Neuronal stem cell (in vitro differentiated cells): ENCODE data around the gene CALML5.

Source experiments
- DNase-seq: peaks from one replicate; pipeline ENCODE4 v3.0.0-alpha.2; 2013; ENCODE audit warnings: low spot score
- H2AFZ ChIP-seq: one replicate; pipeline ENCODE4 v1.6.1; 2013; ENCODE audit warnings: mild to moderate bottlenecking, low read length, inconsistent platforms
- H2AK5ac ChIP-seq: 2 replicates; pipeline ENCODE4 v1.6.1; 2013; ENCODE audit warnings: low read depth, mild to moderate bottlenecking, inconsistent platforms, low read length, moderate library complexity, mixed read lengths
- H2BK120ac ChIP-seq: 2 replicates; pipeline ENCODE4 v1.6.1; 2013; ENCODE audit warnings: low read depth, mild to moderate bottlenecking, inconsistent platforms, low read length, moderate library complexity, mixed read lengths
- H2BK12ac ChIP-seq: one replicate; pipeline ENCODE4 v1.6.1; 2013; ENCODE audit warnings: low read length, inconsistent platforms
- H2BK15ac ChIP-seq: 2 replicates; pipeline ENCODE4 v1.6.1; 2013; ENCODE audit warnings: mild to moderate bottlenecking, low read length, inconsistent platforms, mixed read lengths
- H2BK5ac ChIP-seq: one replicate; pipeline ENCODE4 v1.6.1; 2013; ENCODE audit warnings: inconsistent platforms, mild to moderate bottlenecking, low read length, moderate library complexity
- H3K14ac ChIP-seq: one replicate; pipeline ENCODE4 v1.6.1; 2013; ENCODE audit warnings: low read length, inconsistent platforms
- H3K18ac ChIP-seq: 2 replicates; pipeline ENCODE4 v1.6.1; 2013; ENCODE audit warnings: low read length, inconsistent platforms
- H3K23ac ChIP-seq: 2 replicates; pipeline ENCODE4 v1.6.1; 2013; ENCODE audit warnings: low read depth, mild to moderate bottlenecking, mixed read lengths, low read length, inconsistent platforms; ENCODE audit not compliant: poor library complexity
- H3K27ac ChIP-seq: replicated peaks from 3 replicates; pipeline ENCODE4 v1.5.1; 2013; ENCODE audit warnings: low read length, inconsistent platforms
- H3K27me3 ChIP-seq, 3 experiments: 2 replicates each; pipeline ENCODE4 v1.6.1; 2013; ENCODE audit warnings: low read length in 3 of 3, mild to moderate bottlenecking in 2 of 3, inconsistent platforms in 1 of 3, low read depth in 1 of 3, mixed read lengths in 1 of 3, moderate library complexity in 1 of 3; ENCODE audit not compliant: control insufficient read depth in 3 of 3, insufficient read depth in 3 of 3
- H3K36me3 ChIP-seq, 2 donors: replicated peaks in 1 of 2; 2 replicates each; pipeline ENCODE4 v1.6.1; 2013; ENCODE audit warnings: low read length in 2 of 2; ENCODE audit not compliant: control insufficient read depth in 2 of 2, insufficient read depth in 2 of 2
- H3K4ac ChIP-seq: 2 replicates; pipeline ENCODE4 v1.6.1; 2013; ENCODE audit warnings: inconsistent platforms, mild to moderate bottlenecking, low read length, moderate library complexity
- H3K4me1 ChIP-seq, 2 donors: 1 replicate in 1 of 2; 2 replicates in 1 of 2; pipeline ENCODE4 v1.6.1; 2013; ENCODE audit warnings: low read length in 2 of 2, low read depth in 1 of 2; ENCODE audit not compliant: control insufficient read depth in 2 of 2, insufficient read depth in 1 of 2
- H3K4me2 ChIP-seq: one replicate; pipeline ENCODE4 v1.6.1; 2013; ENCODE audit warnings: mild to moderate bottlenecking, low read length, inconsistent platforms; ENCODE audit not compliant: insufficient read depth, poor library complexity, severe bottlenecking
- H3K4me3 ChIP-seq, 2 donors: 2 replicates each; pipeline ENCODE4 v1.5.1; 2013; ENCODE audit warnings: low read length in 2 of 2, mild to moderate bottlenecking in 2 of 2, inconsistent platforms in 1 of 2, moderate library complexity in 1 of 2
- H3K79me1 ChIP-seq: one replicate; pipeline ENCODE4 v1.6.1; 2013; ENCODE audit warnings: low read depth, mild to moderate bottlenecking, inconsistent platforms, low read length, moderate library complexity
- H3K9ac ChIP-seq: one replicate; pipeline ENCODE4 v1.6.1; 2013; ENCODE audit warnings: mild to moderate bottlenecking, low read depth, low read length, inconsistent platforms; ENCODE audit not compliant: poor library complexity
- H3K9me3 ChIP-seq, 2 donors: replicated peaks in 1 of 2; 2 replicates each; pipeline versions ENCODE3 to v1.6.1; 2013; ENCODE audit warnings: low read length in 2 of 2, mild to moderate bottlenecking in 2 of 2, inconsistent platforms in 1 of 2, low read depth in 1 of 2, mixed read lengths in 1 of 2, moderate library complexity in 1 of 2; ENCODE audit not compliant: control insufficient read depth in 2 of 2, insufficient read depth in 1 of 2
- H4K8ac ChIP-seq: one replicate; pipeline ENCODE4 v1.6.1; 2013; ENCODE audit warnings: low read depth, mild to moderate bottlenecking, inconsistent platforms, low read length, moderate library complexity
- H4K91ac ChIP-seq: one replicate; pipeline ENCODE4 v1.6.1; 2013; ENCODE audit warnings: low read length, low read depth, mild to moderate bottlenecking, inconsistent platforms; ENCODE audit not compliant: poor library complexity
- WGBS, 2 donors: extraction: QIAGEN DNeasy Blood & Tissue Kit; methylation state at CpG; one replicate each; pipeline ENCODE4 v1.1.7; 2013; ENCODE audit warnings: missing lambda C conversion rate in 2 of 2, mixed read lengths in 1 of 2; ENCODE audit not compliant: insufficient read length in 2 of 2, insufficient replicate concordance in 1 of 2; ENCODE audit errors: extremely low coverage in 2 of 2; 5-methylcytosine and 5-hydroxymethylcytosine counted together

The CALML5 gene

GRCh38 chr10:5485290-5485689 lies 14.1 kb downstream of the CALML5 start:
- Histone ChIP-seq H3K36me3 (no peaks in the 10 kb centered on the region), H3K4ac (no peak overlapping the region), H2BK15ac (no peak overlapping the region), H4K8ac (no peak overlapping the region), H3K27me3 (peaks cover 0 to 39% (median 0%) of the 10 kb centered on the region in 3 experiments), H2BK12ac (no peak overlapping the region), H2BK120ac (no peak overlapping the region), H2AK5ac (no peak overlapping the region), H4K91ac (no peak overlapping the region), H3K4me3 (no peak overlapping the region), H3K23ac (no peak overlapping the region), H3K4me2 (no peak overlapping the region), H3K18ac (no peak overlapping the region), H3K79me1 (no peaks in the 10 kb centered on the region), H3K4me1 (peaks cover 0 to 8% of the 10 kb centered on the region in 2 donors), H2BK5ac (no peak overlapping the region), H2AFZ (no peak overlapping the region), H3K9ac (no peak overlapping the region), H3K14ac (no peak overlapping the region), H3K27ac (no peak overlapping the region), H3K9me3 (peaks cover 0 to 2% of the 10 kb centered on the region in 2 donors)
- no peak for DNase-seq
- WGBS, 2 donors, result no CpG with 5 or more reads among the region's 14 CpGs

GRCh38 chr10:5484205-5484604 lies 15.2 kb downstream of the CALML5 start:
- no peak overlapping the region for H3K4me3 ChIP-seq
- H4K91ac ChIP-seq, result no peak overlapping the region
- no peak for DNase-seq
- no peak overlapping the region for H2AK5ac ChIP-seq
- no peak overlapping the region for H2BK15ac ChIP-seq
- H3K4ac ChIP-seq, result no peak overlapping the region
- no peak overlapping the region for H3K14ac ChIP-seq
- H2BK12ac ChIP-seq, result no peak overlapping the region
- no peak overlapping the region for H3K4me2 ChIP-seq
- H3K4me1 ChIP-seq, result peaks cover 0 to 10% of the 10 kb centered on the region in 2 donors
- no CpG with 5 or more reads among the region's 3 CpGs for WGBS, 2 donors
- H2BK5ac ChIP-seq, result no peak overlapping the region
- H3K79me1 ChIP-seq, result no peaks in the 10 kb centered on the region
- H3K23ac ChIP-seq, result no peak overlapping the region
- peaks cover 0 to 2% of the 10 kb centered on the region in 2 donors for H3K9me3 ChIP-seq
- peaks cover 0 to 30% (median 0%) of the 10 kb centered on the region in 3 experiments for H3K27me3 ChIP-seq
- H3K27ac ChIP-seq, result no peak overlapping the region
- H2BK120ac ChIP-seq, result no peak overlapping the region
- H3K9ac ChIP-seq, result no peak overlapping the region
- H4K8ac ChIP-seq, result no peak overlapping the region
- H2AFZ ChIP-seq, result no peak overlapping the region
- H3K18ac ChIP-seq, result no peak overlapping the region
- H3K36me3 ChIP-seq, result no peaks in the 10 kb centered on the region

- Histone ChIP-seq H2BK15ac (no peak overlapping the region), H2AFZ (no peak overlapping the region), H3K18ac (peak overlapping the region; percentile 68), H4K91ac (no peak overlapping the region), H3K23ac (no peak overlapping the region), H3K27ac (no peak overlapping the region), H2BK120ac (no peak overlapping the region), H3K79me1 (no peaks in the 10 kb centered on the region), H3K36me3 (no peaks in the 10 kb centered on the region), H3K9me3 (peaks cover 0 to 2% of the 10 kb centered on the region in 2 donors), H3K4me2 (no peak overlapping the region), H3K4me1 (peaks cover 0 to 14% of the 10 kb centered on the region in 2 donors), H3K27me3 (peaks cover 0 to 22% (median 0%) of the 10 kb centered on the region in 3 experiments), H2BK12ac (no peak overlapping the region), H4K8ac (no peak overlapping the region), H2AK5ac (peak overlapping the region; percentile 59), H3K9ac (no peak overlapping the region), H3K4me3 (no peak overlapping the region), H3K4ac (no peak overlapping the region), H2BK5ac (no peak overlapping the region), H3K14ac (no peak overlapping the region)
- no peak for DNase-seq
- WGBS, 2 donors, result no CpG with 5 or more reads among the region's 9 CpGs
These were observed 17.4 kb downstream of the CALML5 start for GRCh38 chr10:5482016-5482415.

GRCh38 chr10:5481121-5481520 lies 18.2 kb downstream of the CALML5 start:
- H3K4ac ChIP-seq, result no peak overlapping the region
- no peaks in the 10 kb centered on the region for H3K36me3 ChIP-seq
- no peak overlapping the region for H3K27ac ChIP-seq
- H3K79me1 ChIP-seq, result no peaks in the 10 kb centered on the region
- H3K23ac ChIP-seq, result no peak overlapping the region
- no peak overlapping the region for H2AFZ ChIP-seq
- H2BK12ac ChIP-seq, result peak overlapping the region; percentile 6
- DNase-seq, result no peak
- peaks cover 0 to 2% of the 10 kb centered on the region in 2 donors for H3K9me3 ChIP-seq
- no peak overlapping the region for H4K8ac ChIP-seq
- H3K14ac ChIP-seq, result no peak overlapping the region
- WGBS, 2 donors, result no CpG with 5 or more reads among the region's 12 CpGs
- no peak overlapping the region for H3K4me3 ChIP-seq
- peaks cover 0 to 13% (median 0%) of the 10 kb centered on the region in 3 experiments for H3K27me3 ChIP-seq
- H3K4me2 ChIP-seq, result no peak overlapping the region
- H4K91ac ChIP-seq, result no peak overlapping the region
- no peak overlapping the region for H2BK15ac ChIP-seq
- no peak overlapping the region for H2BK5ac ChIP-seq
- H2AK5ac ChIP-seq, result no peak overlapping the region
- H3K4me1 ChIP-seq, result peaks cover 2 to 9% of the 10 kb centered on the region in 2 donors
- H2BK120ac ChIP-seq, result no peak overlapping the region
- H3K9ac ChIP-seq, result no peak overlapping the region
- H3K18ac ChIP-seq, result no peak overlapping the region
